ENCODE measurements around the gene ALK.

- TF ChIP-seq CTCF (conservative IDR thresholded peaks at IDR 0.05; ENCODE audit: low read depth in 2 of 2) (no peak), JUNB (IDR thresholded peaks at IDR 0.05; ENCODE audit: unreplicated experiment) (no peak), EZH2 (IDR thresholded peaks at IDR 0.05; ENCODE audit: low read depth, unreplicated experiment) (no peak), CREB1 (CRISPR knock-in tag; IDR thresholded peaks at IDR 0.05; ENCODE audit: low read depth) (no peak), REST (IDR thresholded peaks at IDR 0.05; ENCODE audit: unreplicated experiment) (no peak)
Observed at GRCh38 chr2:29247336-29247914, 674.0 kb downstream of the ALK start.
